Measurements from ENCODE around the gene TMPRSS3. TPM values are rescaled to one million over a fixed set of nuclear protein-coding genes. Genes with fewer than 3 reads are reported as not detected.

The TMPRSS3 gene
- total RNA-seq, 1 donor from 2014 or later = 4.1 TPM

DNA sequence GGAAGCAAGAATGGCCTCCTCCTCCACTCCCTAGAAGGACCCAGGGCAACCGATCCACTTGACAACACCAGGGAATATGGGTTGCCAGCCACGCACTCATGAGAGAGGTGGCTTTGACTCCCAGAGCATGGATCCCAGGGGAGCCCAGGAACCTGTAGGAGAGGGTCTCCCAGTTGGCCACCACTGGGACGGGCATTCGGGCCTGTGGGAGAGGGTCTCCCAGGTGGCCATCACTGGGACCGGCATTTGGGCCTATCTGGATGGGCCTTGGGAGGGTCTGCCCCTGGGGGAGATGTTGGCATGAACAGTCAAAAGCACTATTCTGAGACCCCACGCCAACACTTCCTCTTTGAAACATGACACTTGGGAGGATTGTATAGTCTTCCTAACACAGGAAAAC, 30.1 kb downstream of the TMPRSS3 start:
- Histone ChIP-seq H3K4me3 (ENCODE audit: low read depth, low read length) (no peak overlapping the region), H3K36me3 (ENCODE audit: control insufficient read depth, insufficient read depth, low read length) (no peaks in the 10 kb centered on the region), H3K27me3 (ENCODE audit: control insufficient read depth, insufficient read depth, low read length) (peaks cover 19% of the 10 kb centered on the region)
- no peak for DNase-seq (ENCODE audit: low read depth)
- TF ChIP-seq, protein P1, sequence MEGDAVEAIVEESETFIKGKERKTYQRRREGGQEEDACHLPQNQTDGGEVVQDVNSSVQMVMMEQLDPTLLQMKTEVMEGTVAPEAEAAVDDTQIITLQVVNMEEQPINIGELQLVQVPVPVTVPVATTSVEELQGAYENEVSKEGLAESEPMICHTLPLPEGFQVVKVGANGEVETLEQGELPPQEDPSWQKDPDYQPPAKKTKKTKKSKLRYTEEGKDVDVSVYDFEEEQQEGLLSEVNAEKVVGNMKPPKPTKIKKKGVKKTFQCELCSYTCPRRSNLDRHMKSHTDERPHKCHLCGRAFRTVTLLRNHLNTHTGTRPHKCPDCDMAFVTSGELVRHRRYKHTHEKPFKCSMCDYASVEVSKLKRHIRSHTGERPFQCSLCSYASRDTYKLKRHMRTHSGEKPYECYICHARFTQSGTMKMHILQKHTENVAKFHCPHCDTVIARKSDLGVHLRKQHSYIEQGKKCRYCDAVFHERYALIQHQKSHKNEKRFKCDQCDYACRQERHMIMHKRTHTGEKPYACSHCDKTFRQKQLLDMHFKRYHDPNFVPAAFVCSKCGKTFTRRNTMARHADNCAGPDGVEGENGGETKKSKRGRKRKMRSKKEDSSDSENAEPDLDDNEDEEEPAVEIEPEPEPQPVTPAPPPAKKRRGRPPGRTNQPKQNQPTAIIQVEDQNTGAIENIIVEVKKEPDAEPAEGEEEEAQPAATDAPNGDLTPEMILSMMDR (IDR thresholded peaks at IDR 0.05; ENCODE audit: insufficient read depth, low read length, poor library complexity, severe bottlenecking) = no peak

DNA sequence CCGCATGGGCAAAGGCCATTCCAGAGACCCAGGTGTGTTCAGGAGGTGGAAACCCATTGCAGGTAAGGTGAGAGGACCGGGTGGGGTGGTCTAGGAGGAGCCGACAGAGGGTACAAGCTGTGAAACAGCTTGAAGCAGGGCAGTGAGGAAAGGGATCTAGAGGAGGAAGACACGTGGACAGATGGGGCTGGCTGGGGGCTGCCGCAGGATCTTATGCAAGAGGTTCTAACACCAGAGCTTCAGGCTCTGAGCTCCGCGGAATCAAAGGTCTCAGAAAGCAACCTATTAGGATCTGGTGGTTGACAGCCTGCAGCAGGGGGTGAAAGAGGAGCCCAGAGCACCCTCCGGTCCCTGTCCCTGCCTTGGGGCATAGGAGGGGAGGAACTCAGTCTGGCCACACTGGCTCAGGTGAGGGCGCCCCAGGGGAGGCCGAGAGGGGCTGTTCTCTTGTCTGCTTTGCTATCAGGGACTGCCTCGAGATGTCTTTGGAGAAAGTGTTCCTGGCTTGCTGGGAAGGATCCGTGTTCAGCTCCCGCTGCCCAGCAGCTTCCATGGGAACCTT, 31.5 kb downstream of the TMPRSS3 start:
- H3K27me3 ChIP-seq (ENCODE audit: control insufficient read depth, insufficient read depth, low read length) = peaks cover 17% of the 10 kb centered on the region
- no peaks in the 10 kb centered on the region for H3K36me3 ChIP-seq (ENCODE audit: control insufficient read depth, insufficient read depth, low read length)
- DNase-seq (ENCODE audit: low read depth) = no peak
- TF ChIP-seq, protein P1 (IDR thresholded peaks at IDR 0.05; ENCODE audit: insufficient read depth, low read length, poor library complexity, severe bottlenecking) = no peak
- no peak overlapping the region for H3K4me3 ChIP-seq (ENCODE audit: low read depth, low read length)

DNA sequence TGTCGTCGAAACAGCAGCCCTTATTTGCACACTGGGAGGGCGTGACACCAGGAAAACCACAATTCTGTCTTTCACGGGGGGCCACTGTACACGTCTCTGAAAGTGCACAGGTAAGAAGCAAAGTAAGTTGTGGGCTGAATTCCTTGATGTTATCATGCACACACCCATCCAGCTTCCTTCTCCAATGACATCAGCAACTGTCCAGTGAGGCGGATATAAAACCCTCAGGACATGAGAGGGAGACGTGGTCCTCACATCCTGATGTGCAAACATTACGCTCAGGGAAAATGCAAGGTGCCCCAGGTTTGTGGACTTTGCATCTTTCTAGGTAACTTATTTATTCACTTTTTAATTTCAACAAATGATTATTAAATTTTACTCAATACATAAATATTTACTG, 32.5 kb downstream of the TMPRSS3 start:
- peaks cover 19% of the 10 kb centered on the region for H3K27me3 ChIP-seq (ENCODE audit: control insufficient read depth, insufficient read depth, low read length)
- H3K36me3 ChIP-seq (ENCODE audit: control insufficient read depth, insufficient read depth, low read length) = no peaks in the 10 kb centered on the region
- H3K4me3 ChIP-seq (ENCODE audit: low read depth, low read length) = no peak overlapping the region
- peak; percentile 10 for DNase-seq (ENCODE audit: low read depth)
- TF ChIP-seq, protein P1 (IDR thresholded peaks at IDR 0.05; ENCODE audit: insufficient read depth, low read length, poor library complexity, severe bottlenecking) = no peak

DNA sequence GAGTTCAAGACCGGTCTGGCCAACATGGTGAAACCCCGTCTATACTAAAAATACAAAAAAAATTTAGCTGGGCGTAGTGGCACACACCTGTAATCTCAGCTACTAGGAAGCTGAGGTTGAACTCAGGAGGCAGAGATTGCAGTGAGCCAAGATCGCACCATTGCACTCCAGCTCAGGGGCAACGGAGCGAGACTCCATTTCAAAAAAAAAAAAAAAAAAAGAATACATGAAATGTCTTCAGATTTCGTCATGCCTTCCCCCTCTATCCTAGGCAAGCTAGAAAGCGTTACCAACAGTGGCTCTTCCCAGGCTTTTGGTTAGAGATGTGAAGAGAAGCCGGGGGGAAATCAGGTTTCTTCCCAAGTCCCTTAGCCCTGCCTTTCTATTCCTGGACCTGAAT, 33.2 kb downstream of the TMPRSS3 start:
- Histone ChIP-seq H3K36me3 (ENCODE audit: control insufficient read depth, insufficient read depth, low read length) (no peaks in the 10 kb centered on the region), H3K4me3 (ENCODE audit: low read depth, low read length) (no peak overlapping the region), H3K27me3 (ENCODE audit: control insufficient read depth, insufficient read depth, low read length) (peaks cover 20% of the 10 kb centered on the region)
- no peak for DNase-seq (ENCODE audit: low read depth)
- TF ChIP-seq, protein P1 (IDR thresholded peaks at IDR 0.05; ENCODE audit: insufficient read depth, low read length, poor library complexity, severe bottlenecking) = no peak

DNA sequence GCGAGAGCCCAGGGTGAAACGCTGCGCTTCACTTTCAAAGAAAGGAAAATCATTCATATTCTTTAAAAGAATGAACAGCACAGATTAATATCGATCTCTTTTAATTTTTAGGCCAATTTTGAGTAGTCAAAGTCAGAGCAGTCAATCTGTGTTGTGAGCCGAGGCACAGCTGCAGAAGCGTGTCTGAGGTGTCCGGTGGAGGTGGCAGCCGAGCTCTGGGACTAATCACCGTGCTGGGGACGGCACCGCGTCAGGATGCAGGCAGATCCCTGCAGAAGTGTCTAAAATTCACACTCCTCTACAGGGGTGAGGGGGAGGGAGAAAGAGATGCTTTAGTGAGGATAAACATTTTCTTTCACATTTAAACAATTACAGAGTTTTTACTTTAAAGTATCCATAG, 33.7 kb downstream of the TMPRSS3 start:
- no peaks in the 10 kb centered on the region for H3K36me3 ChIP-seq (ENCODE audit: control insufficient read depth, insufficient read depth, low read length)
- DNase-seq (ENCODE audit: low read depth) = no peak
- TF ChIP-seq, protein P1 (IDR thresholded peaks at IDR 0.05; ENCODE audit: insufficient read depth, low read length, poor library complexity, severe bottlenecking) = no peak
- no peak overlapping the region for H3K4me3 ChIP-seq (ENCODE audit: low read depth, low read length)
- H3K27me3 ChIP-seq (ENCODE audit: control insufficient read depth, insufficient read depth, low read length) = peaks cover 20% of the 10 kb centered on the region

DNA sequence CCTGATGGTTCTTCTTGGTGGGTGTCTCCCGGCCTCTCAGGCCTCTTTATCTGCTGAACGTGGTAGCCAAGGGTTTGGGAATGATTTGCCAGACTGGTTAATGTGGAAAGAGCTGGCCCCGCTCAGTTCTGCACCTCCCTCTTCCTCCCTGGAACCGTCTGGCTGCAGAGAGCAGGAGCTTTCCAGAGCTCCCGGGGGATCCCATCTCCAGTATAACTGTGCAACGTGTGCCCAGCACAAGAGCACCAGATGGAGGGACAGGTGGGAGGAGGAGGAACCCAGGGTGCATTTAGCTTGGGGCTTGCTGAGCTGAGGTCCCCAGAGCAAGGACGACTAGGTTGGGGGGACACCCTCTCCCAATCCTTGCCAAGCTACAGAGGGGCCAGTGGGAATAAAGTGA, 34.6 kb downstream of the TMPRSS3 start:
- Histone ChIP-seq H3K4me3 (ENCODE audit: low read depth, low read length) (no peak overlapping the region), H3K36me3 (ENCODE audit: control insufficient read depth, insufficient read depth, low read length) (no peaks in the 10 kb centered on the region), H3K27me3 (ENCODE audit: control insufficient read depth, insufficient read depth, low read length) (peaks cover 20% of the 10 kb centered on the region)
- no peak for DNase-seq (ENCODE audit: low read depth)
- TF ChIP-seq, protein P1 (IDR thresholded peaks at IDR 0.05; ENCODE audit: insufficient read depth, low read length, poor library complexity, severe bottlenecking) = no peak
